HG03139 (cell line): ENCODE results near the gene KLRF1.
"Not testable (repeated sequence)": the region's sequence is repeated elsewhere in the genome, so short reads cannot be mapped to it uniquely, and the experiment has no call there.

ENCODE experiments used
- ATAC-seq: cut with Tn5 transposase; IDR thresholded peaks from one replicate; pipeline ENCODE4 v1.9.1; 2021; ENCODE audit not compliant: unreplicated experiment

The KLRF1 gene

GRCh38 chr12:9869307-9870161 lies 42.3 kb downstream of the KLRF1 start, which contains the start of gene CLEC2B:
CLEC2B (minus strand) TSS chr12:9869354.
- ATAC-seq = no peak

- no peak for ATAC-seq
These were observed 43.1 kb downstream of the KLRF1 start for GRCh38 chr12:9870286-9870866.

GRCh38 chr12:9872162-9872561 lies 44.9 kb downstream of the KLRF1 start:
- ATAC-seq = no peak

- no peak for ATAC-seq
These were observed 45.5 kb downstream of the KLRF1 start for GRCh38 chr12:9872742-9873141.

- not testable (repeated sequence) for ATAC-seq
These were observed 48.8 kb downstream of the KLRF1 start for GRCh38 chr12:9876120-9876519.

- no peak for ATAC-seq
These were observed 53.3 kb downstream of the KLRF1 start for GRCh38 chr12:9880532-9881078.

GRCh38 chr12:9881246-9881645 lies 54.0 kb downstream of the KLRF1 start, which contains the start of gene KLRF2:
KLRF2 (plus strand) TSS chr12:9881489; CDS start chr12:9881596, 107 bp downstream.
- ATAC-seq = no peak

GRCh38 chr12:9881988-9882387 lies 54.7 kb downstream of the KLRF1 start:
- ATAC-seq = no peak

GRCh38 chr12:9883175-9883574 lies 55.9 kb downstream of the KLRF1 start:
- no peak for ATAC-seq

- ATAC-seq = no peak
These were observed 61.5 kb downstream of the KLRF1 start for GRCh38 chr12:9888665-9889273.
